Left lung (tissue), 10 donors: ENCODE results near the gene TAPBP. TPM values are rescaled to one million over a fixed set of nuclear protein-coding genes. Genes with fewer than 3 reads are reported as not detected.

Source experiments
- ATAC-seq: fragments of 200-7000 bp; cut with Tn5 transposase; one replicate; pipeline ENCODE4 v1.9.1; 2020; ENCODE audit warnings: moderate library complexity
- DNase-seq, 4 donors: peaks; one replicate each; pipeline ENCODE4 v3.0.0-alpha.2; 2013 to 2020
- H3K27ac ChIP-seq, 2 donors: fragments of 200-600 bp; sonication (generic) in 1 of 2; one replicate each; pipeline versions ENCODE4 v1.5.0 to v1.8.0; 2020 to 2021
- H3K27me3 ChIP-seq, 2 donors: fragments of 200-600 bp; sonication (generic) in 1 of 2; one replicate each; pipeline versions ENCODE4 v1.5.0 to v1.8.0; 2020 to 2021
- H3K36me3 ChIP-seq, 2 donors: fragments of 200-600 bp; sonication (generic) in 1 of 2; one replicate each; pipeline versions ENCODE4 v1.5.0 to v1.8.0; 2020 to 2021
- H3K4me1 ChIP-seq, 2 donors: fragments of 200-600 bp; one replicate each; pipeline ENCODE4 v1.8.0; 2021
- H3K4me3 ChIP-seq, 2 donors: fragments of 200-600 bp; sonication (generic) in 1 of 2; one replicate each; pipeline versions ENCODE4 v1.5.0 to v1.8.0; 2020 to 2021; ENCODE audit warnings: mild to moderate bottlenecking in 1 of 2
- H3K9me3 ChIP-seq, 2 donors: fragments of 200-600 bp; sonication (generic) in 1 of 2; one replicate each; pipeline versions ENCODE4 v1.5.0 to v1.8.0; 2020 to 2021
- CTCF ChIP-seq, 2 donors: fragments of 200-600 bp; sonication (generic) in 1 of 2; IDR thresholded peaks; one replicate each; pipeline versions ENCODE4 v1.5.0 to v1.8.0; 2021; ENCODE audit warnings: antibody characterized with exemption in 2 of 2
- intact Hi-C, 2 donors: fragments of 100-400 bp; cut with DNase I; formaldehyde crosslinking; loops; one replicate each; pipeline versions ENCODE4 v1.11.2 to v1.14.2; 2022
- polyA plus RNA-seq, 6 donors: library from polyadenylated mRNA; unstranded; fragments of 120-200 nt; gene quantifications; one replicate each; pipeline ENCODE4 v1.2.1, GENCODE V29; 2013; ENCODE audit not compliant: insufficient read length in 6 of 6
- total RNA-seq, 2 donors: library from RNA; stranded (reverse); fragmentation: NEBNext Ultra II Directional; extraction: Animal tissue kit (Norgen Biotek cat#: 25700); gene quantifications; one replicate each; pipeline ENCODE4 v1.2.1, GENCODE V29; 2021
- donor health status: DM: no; HTN: yes; CAD: no.
- donor health status: DM: no; HTN: no; CAD: no.

Gene TAPBP
- total and polyA plus RNA-seq, 8 donors, result 41.5 to 243 (median 51.6) TPM

- intact Hi-C loops, result no loop called here
- no peak for TF ChIP-seq CTCF (IDR thresholded peaks at IDR 0.05)
- no peak overlapping the region for H3K27ac ChIP-seq
These were observed 23.4 kb downstream of the TAPBP start for GRCh38 chr6:33290459-33290858.

GRCh38 chr6:33289784-33290315 is 24.0 kb downstream of the TAPBP start:
- no peak for DNase-seq
- intact Hi-C loops, result no loop called here
- Histone ChIP-seq H3K9me3 (no peaks in the 10 kb centered on the region), H3K4me1 (peaks cover 14 to 38% of the 10 kb centered on the region in 2 donors), H3K27me3 (no peaks in the 10 kb centered on the region), H3K4me3 (peak overlapping the region; percentile 66 to 83), H3K36me3 (peaks cover 0 to 71% of the 10 kb centered on the region in 2 donors), H3K27ac (peak overlapping the region; percentile 68 to 77)
- no peak for TF ChIP-seq CTCF (IDR thresholded peaks at IDR 0.05)
- peak; percentile 13 for ATAC-seq

More at GRCh38 chr6:33290459-33290858, 23.4 kb downstream of the TAPBP start:
- H3K27me3 ChIP-seq, result no peaks in the 10 kb centered on the region
- peak overlapping the region in 1 of 2 donors; percentile 83 for H3K4me3 ChIP-seq
- DNase-seq (no peak), ATAC-seq (no peak)
- no peaks in the 10 kb centered on the region for H3K9me3 ChIP-seq
- H3K4me1 ChIP-seq, result peaks cover 14 to 42% of the 10 kb centered on the region in 2 donors
- peaks cover 0 to 71% of the 10 kb centered on the region in 2 donors for H3K36me3 ChIP-seq

GRCh38 chr6:33288921-33289783 is 24.7 kb downstream of the TAPBP start, which contains the start of the genes PFDN6 and WDR46:
PFDN6 (plus strand) TSS chr6:33289601; CDS start chr6:33289857, 256 bp downstream.
WDR46 (minus strand) TSS chr6:33289239; CDS start chr6:33289170, 69 bp downstream.
- peak within 1 kb of the TSS; percentile 66 to 83 for H3K4me3 ChIP-seq
- TF ChIP-seq CTCF (IDR thresholded peaks at IDR 0.05), result no peak
- DNase-seq, result peak; percentile 76 to 95 (median 88)

GRCh38 chr6:33288141-33288920 is 25.5 kb downstream of the TAPBP start:
- intact Hi-C loops, result no loop called here
- Histone ChIP-seq H3K4me3 (peak overlapping the region; percentile 66 to 83), H3K9me3 (no peaks in the 10 kb centered on the region), H3K27me3 (no peaks in the 10 kb centered on the region), H3K4me1 (peaks cover 14 to 38% of the 10 kb centered on the region in 2 donors), H3K36me3 (peaks cover 0 to 71% of the 10 kb centered on the region in 2 donors), H3K27ac (peak overlapping the region; percentile 68 to 77)
- TF ChIP-seq CTCF (IDR thresholded peaks at IDR 0.05), result no peak
- ATAC-seq (no peak), DNase-seq (no peak)

More at GRCh38 chr6:33288921-33289783, 24.7 kb downstream of the TAPBP start, which contains the start of the genes PFDN6 and WDR46:
- no peaks in the 10 kb centered on the region for H3K27me3 ChIP-seq
- H3K27ac ChIP-seq, result peak within 1 kb of the TSS; percentile 68 to 77
- peaks cover 14 to 38% of the 10 kb centered on the region in 2 donors for H3K4me1 ChIP-seq
- ATAC-seq, result peak; percentile 98
- H3K9me3 ChIP-seq, result no peaks in the 10 kb centered on the region
- intact Hi-C loops, result no loop called here
- peaks cover 0 to 71% of the 10 kb centered on the region in 2 donors for H3K36me3 ChIP-seq
